ENCODE data around the gene HSD3B7.

DNA sequence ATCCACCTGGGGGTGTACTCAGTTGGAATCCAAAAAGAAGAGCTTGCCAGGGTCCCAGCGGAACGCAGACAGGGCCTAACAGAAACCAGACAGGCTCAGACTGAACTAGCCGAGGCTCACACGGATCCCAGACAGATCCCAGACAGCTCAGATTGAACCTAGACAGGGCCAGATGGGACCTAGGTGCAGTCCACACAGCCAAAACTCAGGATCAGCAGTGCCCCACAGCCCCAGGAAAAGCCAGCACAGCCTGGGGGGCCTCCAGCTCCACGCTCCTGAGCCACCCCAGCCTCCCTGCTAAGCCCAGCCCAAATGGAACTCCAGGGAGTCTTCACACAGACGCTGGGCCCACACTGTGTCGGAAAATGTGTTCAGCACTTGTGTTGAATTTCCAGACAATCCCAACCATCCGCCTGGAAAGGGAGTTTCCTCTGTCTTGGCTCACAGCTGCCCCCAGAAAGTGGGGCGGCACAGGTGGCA is 17.9 kb downstream of the HSD3B7 start:
- TF ChIP-seq CTCF (optimal IDR thresholded peaks at IDR 0.05 in 1 of 3, IDR thresholded peaks at IDR 0.05 in 1 of 3, conservative IDR thresholded peaks at IDR 0.05 in 1 of 3; ENCODE audit: extremely low read depth in 1 of 3, insufficient read depth in 2 of 3, low read length in 3 of 3) (no peak), EZH2 (IDR thresholded peaks at IDR 0.05; ENCODE audit: low read length) (no peak)
